Stomach (tissue), 9 donors: Measurements from ENCODE around the gene TRPM3. TPM values are rescaled to one million over a fixed set of nuclear protein-coding genes. Genes with fewer than 3 reads are reported as not detected.

ENCODE experiments used
- DNase-seq, 2 donors: peaks; one replicate each; pipeline versions ENCODE4 v3.0.0 to v3.0.0-alpha.2; 2013 to 2019
- H3K27ac ChIP-seq, 5 donors: fragments of 200-600 bp in 4 of 5; sonication (generic) in 4 of 5; one replicate each; pipeline ENCODE4 v1.5.1; 2013 to 2019; ENCODE audit warnings: mild to moderate bottlenecking in 1 of 5, moderate library complexity in 1 of 5
- H3K27me3 ChIP-seq, 3 donors: fragments of 200-600 bp; sonication (generic); one replicate each; pipeline ENCODE4 v1.5.1; 2017 to 2019; ENCODE audit warnings: mixed run types in 1 of 3
- H3K36me3 ChIP-seq, 4 donors: fragments of 200-600 bp; sonication (generic); 1 replicate in 3 of 4; 2 replicates in 1 of 4; pipeline ENCODE4 v1.5.1; 2016 to 2019
- H3K4me1 ChIP-seq, 4 donors: fragments of 200-600 bp; sonication (generic); one replicate each; pipeline ENCODE4 v1.5.1; 2016 to 2019
- H3K4me3 ChIP-seq, 4 donors: fragments of 200-600 bp; sonication (generic) in 3 of 4; one replicate each; pipeline ENCODE4 v1.5.1; 2016 to 2019; ENCODE audit warnings: mild to moderate bottlenecking in 1 of 4
- H3K9me3 ChIP-seq, 4 donors: fragments of 200-600 bp; sonication (generic); one replicate each; pipeline ENCODE4 v1.5.1; 2016 to 2019
- CTCF ChIP-seq, 7 experiments: fragments of 450-650 bp in 4 of 7; fragments of 200-600 bp in 3 of 7; sonication (generic) in 3 of 7; IDR thresholded peaks; one replicate each; pipeline ENCODE4 v1.5.1; 2016 to 2019; ENCODE audit warnings: antibody characterized with exemption in 7 of 7, control low read depth in 2 of 7, mild to moderate bottlenecking in 1 of 7
- EP300 ChIP-seq: sonication (generic); formaldehyde crosslinking; IDR thresholded peaks from one replicate; pipeline ENCODE4 v1.6.1; 2017; ENCODE audit warnings: antibody characterized with exemption
- POLR2A ChIP-seq, 4 donors: fragments of 450-650 bp; IDR thresholded peaks; one replicate each; pipeline ENCODE4 v1.6.1; 2016; ENCODE audit warnings: antibody characterized with exemption in 4 of 4, control low read depth in 2 of 4, mild to moderate bottlenecking in 1 of 4, moderate library complexity in 1 of 4
- POLR2AphosphoS5 ChIP-seq, 3 donors: sonication (generic); formaldehyde crosslinking; IDR thresholded peaks; one replicate each; pipeline ENCODE4 v1.6.1; 2016; ENCODE audit warnings: antibody characterized with exemption in 3 of 3
- WGBS, 5 donors: extraction: QIAGEN DNeasy Blood & Tissue Kit in 3 of 5; methylation state at CpG; one replicate each; pipeline versions ENCODE4 v1.1.5 to v1.1.7; 2013 to 2018; 5-methylcytosine and 5-hydroxymethylcytosine counted together
- intact Hi-C: fragments of 100-400 bp; cut with DNase I; formaldehyde crosslinking; loops from one replicate; pipeline ENCODE4 v1.15.1; 2023; ENCODE audit warnings: low total_unique reads
- polyA plus RNA-seq, 3 donors: library from polyadenylated mRNA; stranded (reverse); fragments of 200-250 nt; gene quantifications; one replicate each; pipeline ENCODE4 v1.2.3, GENCODE V29; 2013
- total RNA-seq, 5 donors: library from RNA; depleted of rRNA; stranded (reverse); fragments of >200 nt; gene quantifications; one replicate each; pipeline versions ENCODE4 v1.1.0 to v1.2.3, GENCODE V29; 2014 to 2016
- donor health status: healthy with polysubstance abuse.
- donor health status: Bipolar disorder and iron deficiency.
- donor health status: healthy.

The TRPM3 gene
- total and polyA plus RNA-seq, 8 donors, result 0.03 to 6.2 (median 1.5) TPM

- Histone ChIP-seq H3K27me3 (no peaks in the 10 kb centered on the region), H3K9me3 (no peaks in the 10 kb centered on the region), H3K4me1 (no peaks in the 10 kb centered on the region), H3K36me3 (no peaks in the 10 kb centered on the region), H3K27ac (no peak overlapping the region), H3K4me3 (no peak overlapping the region)
- DNase-seq, result no peak
- WGBS, 5 donors, result 75 to 89% (median 84%) methylated on average over 4 of the region's 4 CpGs
- intact Hi-C loops, result no loop called here
- no peak for TF ChIP-seq CTCF (IDR thresholded peaks at IDR 0.05)
- no peak for TF ChIP-seq POLR2A (IDR thresholded peaks at IDR 0.05)
- TF ChIP-seq EP300, result no peak
- no peak for TF ChIP-seq POLR2AphosphoS5 (IDR thresholded peaks at IDR 0.05)
Observed at GRCh38 chr9:70835323-70835722, 286.1 kb downstream of the TRPM3 start.

DNA sequence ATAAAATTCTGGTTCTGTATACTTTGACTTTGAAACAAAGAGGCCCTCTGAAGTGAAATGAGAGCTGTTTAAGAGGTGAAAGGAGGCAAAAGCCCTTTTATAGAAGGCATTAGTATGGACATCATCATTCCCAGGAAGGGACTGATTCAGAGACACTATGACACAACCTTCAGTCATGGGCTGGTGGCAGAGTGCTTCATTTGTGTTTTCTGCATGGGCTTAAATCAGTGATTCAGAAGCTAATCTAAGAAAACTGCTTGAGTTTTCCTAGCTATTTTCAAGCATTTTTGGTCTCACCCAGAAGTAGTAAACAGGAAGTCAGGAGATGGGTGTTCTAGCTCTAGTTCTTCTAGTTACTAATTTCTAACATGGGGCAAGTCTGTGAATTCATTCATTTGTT, 288.9 kb downstream of the TRPM3 start:
- H3K27me3 ChIP-seq, result no peaks in the 10 kb centered on the region
- no peak for DNase-seq
- H3K4me1 ChIP-seq, result no peaks in the 10 kb centered on the region
- H3K9me3 ChIP-seq, result no peaks in the 10 kb centered on the region
- H3K4me3 ChIP-seq, result no peak overlapping the region
- H3K36me3 ChIP-seq, result no peaks in the 10 kb centered on the region
- TF ChIP-seq POLR2A (IDR thresholded peaks at IDR 0.05) (no peak), CTCF (IDR thresholded peaks at IDR 0.05) (no peak), POLR2AphosphoS5 (IDR thresholded peaks at IDR 0.05) (no peak), EP300 (no peak)
- H3K27ac ChIP-seq, result no peak overlapping the region
- intact Hi-C loops, result no loop called here

DNA sequence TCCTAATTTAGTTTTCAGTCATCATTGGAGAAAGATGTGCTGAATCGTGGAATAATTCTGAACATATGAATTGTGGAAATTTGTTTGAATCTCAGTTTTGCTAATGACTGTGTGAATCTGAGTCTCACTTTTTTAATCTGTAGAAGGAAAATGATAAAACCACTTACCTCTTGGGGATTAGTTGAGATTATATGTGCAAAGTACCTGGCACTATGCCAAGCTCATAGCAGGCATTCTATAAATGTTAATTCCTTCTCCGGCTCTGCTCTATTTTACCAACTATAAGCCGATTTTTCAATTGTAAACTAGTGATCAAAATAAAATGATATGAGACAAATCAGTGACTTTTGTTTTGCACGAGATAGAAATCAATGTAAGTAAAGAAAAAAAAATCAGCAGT, 290.8 kb downstream of the TRPM3 start:
- no peak for DNase-seq
- TF ChIP-seq POLR2AphosphoS5 (IDR thresholded peaks at IDR 0.05) (no peak), EP300 (no peak), CTCF (IDR thresholded peaks at IDR 0.05) (no peak), POLR2A (IDR thresholded peaks at IDR 0.05) (no peak)
- no peaks in the 10 kb centered on the region for H3K9me3 ChIP-seq
- 74 to 85% (median 80%) methylated on average over 4 of the region's 4 CpGs for WGBS, 5 donors
- intact Hi-C loops, result no loop called here
- H3K4me1 ChIP-seq, result no peaks in the 10 kb centered on the region
- no peak overlapping the region for H3K27ac ChIP-seq
- no peaks in the 10 kb centered on the region for H3K27me3 ChIP-seq
- no peaks in the 10 kb centered on the region for H3K36me3 ChIP-seq
- no peak overlapping the region for H3K4me3 ChIP-seq

DNA sequence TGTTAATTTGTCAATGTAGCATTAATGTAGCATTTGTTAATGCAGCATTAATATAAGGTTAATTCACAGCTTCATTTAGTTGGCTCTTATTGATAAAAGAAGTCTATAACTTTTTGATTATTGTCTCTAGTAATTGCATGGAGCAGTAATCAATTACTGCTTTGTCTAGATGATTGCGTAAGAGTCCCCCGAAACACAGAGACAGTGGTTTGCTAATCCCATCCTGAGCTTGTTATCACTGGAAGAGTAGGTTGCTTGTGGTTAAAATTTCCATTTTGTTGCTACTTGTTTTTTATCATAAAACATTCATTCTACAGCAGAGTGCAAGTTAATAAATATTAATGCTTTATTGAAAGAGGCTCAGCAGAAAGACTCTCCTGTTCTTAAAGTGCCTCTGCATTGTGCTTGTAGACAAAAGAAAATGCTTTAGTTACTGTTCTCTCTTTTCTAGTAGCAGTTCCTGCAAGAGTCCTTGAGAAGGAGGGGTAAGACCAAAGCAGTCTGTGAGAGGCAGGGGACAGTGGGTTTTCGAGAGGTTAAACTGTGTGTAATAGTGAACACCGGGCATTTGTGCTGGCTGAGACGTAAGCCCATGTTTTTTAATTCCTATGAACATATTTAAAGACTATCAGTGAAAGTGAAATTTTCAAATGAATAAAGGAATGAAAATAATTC, 291.7 kb downstream of the TRPM3 start:
- DNase-seq, result no peak
- 84 to 96% (median 90%) methylated on average over 5 of the region's 5 CpGs for WGBS, 5 donors
- no peaks in the 10 kb centered on the region for H3K4me1 ChIP-seq
- no peaks in the 10 kb centered on the region for H3K27me3 ChIP-seq
- H3K9me3 ChIP-seq, result no peaks in the 10 kb centered on the region
- H3K27ac ChIP-seq, result no peak overlapping the region
- TF ChIP-seq CTCF (IDR thresholded peaks at IDR 0.05), result no peak
- TF ChIP-seq POLR2A (IDR thresholded peaks at IDR 0.05), result no peak
- TF ChIP-seq EP300, result no peak
- H3K36me3 ChIP-seq, result no peaks in the 10 kb centered on the region
- H3K4me3 ChIP-seq, result no peak overlapping the region
- intact Hi-C loops, result no loop called here
